ENCODE measurements around the gene CNPY4. TPM values are rescaled to one million over a fixed set of nuclear protein-coding genes. Genes with fewer than 3 reads are reported as not detected.

Gene CNPY4
- total RNA-seq, 2 donors from 2014 or later, result 6.1 to 6.2 TPM

DNA sequence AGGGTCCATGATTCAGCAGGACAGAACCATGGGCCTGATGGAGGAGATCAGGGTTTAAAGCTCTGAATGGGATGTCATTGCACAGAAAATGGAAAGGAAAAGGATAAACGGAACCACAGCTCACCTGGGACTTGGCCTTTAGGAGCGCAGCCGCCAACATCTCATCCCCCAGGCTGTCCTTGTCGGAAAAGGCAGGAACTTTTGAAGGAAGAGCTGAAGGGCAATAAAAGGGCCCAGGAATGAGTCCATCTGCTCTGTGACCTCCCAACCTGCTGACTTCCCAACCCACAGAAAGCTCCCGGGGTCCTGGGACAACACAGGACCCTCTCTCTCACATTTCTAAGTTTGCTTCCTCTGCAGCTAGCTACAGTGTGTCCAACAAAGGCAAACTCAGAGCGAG lies 44.0 kb upstream of the CNPY4 start:
- no peak for TF ChIP-seq CTCF (IDR thresholded peaks at IDR 0.05)
- peaks cover 86% of the 10 kb centered on the region for H3K36me3 ChIP-seq
- peaks cover 14 to 27% of the 10 kb centered on the region in 2 donors for H3K9me3 ChIP-seq
- no peak for DNase-seq (ENCODE audit: low spot score)
- peaks cover 0 to 14% of the 10 kb centered on the region in 2 donors for H3K4me1 ChIP-seq
- H3K4me3 ChIP-seq, result no peak overlapping the region
- H3K27ac ChIP-seq, result no peak overlapping the region
- H3K27me3 ChIP-seq, result no peaks in the 10 kb centered on the region

DNA sequence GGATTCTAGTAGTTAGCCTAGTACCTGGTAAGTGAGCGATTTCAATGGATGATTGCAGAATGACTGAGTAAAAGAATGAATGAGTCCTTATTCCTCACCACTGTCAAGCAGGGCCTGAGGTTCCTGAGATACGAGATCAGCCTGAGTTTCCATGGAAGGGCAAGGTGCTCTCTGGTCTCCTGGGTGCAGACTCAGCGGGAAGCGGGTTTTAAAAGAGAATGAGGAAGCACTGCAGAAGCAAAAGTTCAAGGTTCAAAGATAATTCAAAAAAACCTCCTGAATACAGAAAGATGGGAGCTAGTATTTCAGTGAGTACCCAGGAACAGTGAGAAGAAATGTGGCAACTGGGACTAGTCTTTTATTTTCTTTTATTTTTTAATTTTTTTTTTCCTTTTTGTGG lies 42.2 kb upstream of the CNPY4 start:
- H3K27me3 ChIP-seq, result no peaks in the 10 kb centered on the region
- no peak for DNase-seq (ENCODE audit: low spot score)
- H3K4me1 ChIP-seq, result peaks cover 0 to 24% of the 10 kb centered on the region in 2 donors
- no peak for TF ChIP-seq CTCF (IDR thresholded peaks at IDR 0.05)
- H3K27ac ChIP-seq, result no peak overlapping the region
- H3K36me3 ChIP-seq, result peaks cover 68% of the 10 kb centered on the region
- H3K4me3 ChIP-seq, result no peak overlapping the region
- H3K9me3 ChIP-seq, result peaks cover 0 to 9% of the 10 kb centered on the region in 2 donors

- no peak for DNase-seq (ENCODE audit: low spot score)
- no peak overlapping the region for H3K27ac ChIP-seq
- H3K4me3 ChIP-seq, result no peak overlapping the region
- H3K27me3 ChIP-seq, result no peaks in the 10 kb centered on the region
- peaks cover 49% of the 10 kb centered on the region for H3K36me3 ChIP-seq
- peaks cover 0 to 30% of the 10 kb centered on the region in 2 donors for H3K4me1 ChIP-seq
- no peaks in the 10 kb centered on the region for H3K9me3 ChIP-seq
- TF ChIP-seq CTCF (IDR thresholded peaks at IDR 0.05), result no peak
These were observed 40.3 kb upstream of the CNPY4 start for GRCh38 chr7:100079024-100079560.

- Histone ChIP-seq H3K9me3 (no peaks in the 10 kb centered on the region), H3K4me1 (peaks cover 0 to 30% of the 10 kb centered on the region in 2 donors), H3K36me3 (peaks cover 30% of the 10 kb centered on the region), H3K27me3 (no peaks in the 10 kb centered on the region), H3K27ac (peak overlapping the region; percentile 81 to 82), H3K4me3 (peak overlapping the region; percentile 81 to 100)
- no peak for TF ChIP-seq CTCF (IDR thresholded peaks at IDR 0.05)
- no peak for DNase-seq (ENCODE audit: low spot score)
These were observed 38.4 kb upstream of the CNPY4 start for GRCh38 chr7:100080907-100081534.

- H3K4me3 ChIP-seq, result peak within 1 kb of the TSS; percentile 81 to 100
- TF ChIP-seq CTCF (IDR thresholded peaks at IDR 0.05), result peak; percentile 89 to 97
- H3K4me1 ChIP-seq, result peaks cover 0 to 30% of the 10 kb centered on the region in 2 donors
- peak; percentile 99 for DNase-seq (ENCODE audit: low spot score)
- H3K27me3 ChIP-seq, result no peaks in the 10 kb centered on the region
- H3K9me3 ChIP-seq, result no peaks in the 10 kb centered on the region
- peak within 1 kb of the TSS; percentile 81 to 82 for H3K27ac ChIP-seq
- H3K36me3 ChIP-seq, result peaks cover 24% of the 10 kb centered on the region
These were observed 37.8 kb upstream of the CNPY4 start, which contains the start of gene ZNF3 for GRCh38 chr7:100081535-100082102. Gene ZNF3, minus strand, starts transcription at chr7:100081723. Its CDS starts 4,366 bp downstream, at chr7:100077357.
